Measurements from ENCODE around the gene SYT12. TPM values are rescaled to one million over a fixed set of nuclear protein-coding genes. Genes with fewer than 3 reads are reported as not detected.

SYT12 gene
- total RNA-seq, 1 experiment from 2014 or later = 4.3 TPM

- Histone ChIP-seq H3K36me3 (ENCODE audit: control insufficient read depth in 1 of 2, insufficient read depth in 2 of 2, low read length in 2 of 2) (no peaks in the 10 kb centered on the region), H3K79me2 (ENCODE audit: insufficient read depth, low read length) (no peaks in the 10 kb centered on the region), H3K27ac (ENCODE audit: low read depth, low read length) (no peak overlapping the region), H4K20me1 (ENCODE audit: insufficient read depth) (no peaks in the 10 kb centered on the region), H2AFZ (ENCODE audit: low read depth, low read length, poor library complexity, severe bottlenecking) (no peak overlapping the region), H3K4me2 (ENCODE audit: low read length) (no peak overlapping the region), H3K4me1 (ENCODE audit: control insufficient read depth in 1 of 2, insufficient read depth in 2 of 2, low read length in 2 of 2) (peaks cover 5 to 13% of the 10 kb centered on the region in 2 experiments; a peak in 3 of 4 replicates), H3K4me3 (replicated peaks in 1 of 2; ENCODE audit: low read depth in 1 of 2, low read length in 2 of 2) (no peak overlapping the region), H3K9me3 (ENCODE audit: control insufficient read depth in 1 of 2, insufficient read depth in 1 of 2, low read depth in 1 of 2, low read length in 2 of 2) (no peaks in the 10 kb centered on the region), H3K9me2 (ENCODE audit: insufficient read depth) (no peaks in the 10 kb centered on the region), H3K27me3 (ENCODE audit: insufficient read depth, low read length) (no peaks in the 10 kb centered on the region), H3K9ac (ENCODE audit: low read length) (no peak overlapping the region)
- intact Hi-C loops (cut with micrococcal nuclease) = no loop called here
- TF ChIP-seq EZH2phosphoT487 (IDR thresholded peaks at IDR 0.05; ENCODE audit: borderline replicate concordance) (no peak), SP1 (IDR thresholded peaks at IDR 0.05; ENCODE audit: low read depth) (no peak), ZFX (IDR thresholded peaks at IDR 0.05) (no peak), POLR2AphosphoS5 (IDR thresholded peaks at IDR 0.05; ENCODE audit: low read depth, low read length) (no peak), ELF1 (IDR thresholded peaks at IDR 0.05; ENCODE audit: borderline replicate concordance, low read depth) (no peak)
- no TSS peak for BruUV-seq (replicated peaks)
- POLR2A ChIA-PET = no interaction called here
- DNase-seq (ENCODE audit: low read depth, low spot score) (no peak), ATAC-seq (no peak)
- RAD21 ChIA-PET (ENCODE audit: low non-redundant PET in 1 of 2, low total read pairs in 2 of 2, uncharacterized antibody in 2 of 2, unreplicated experiment in 2 of 2) = no interaction called here
- CTCF ChIA-PET = interaction anchor here (1.0 kb wide), 1 partner anchor 11 kb away, joined by 3 read pairs; no protein-coding TSS in a partner anchor
Measured at GRCh38 chr11:67010296-67010905, 12.5 kb upstream of the SYT12 start.

- no peak overlapping the region for H2AFZ ChIP-seq (ENCODE audit: low read depth, low read length, poor library complexity, severe bottlenecking)
- H3K27me3 ChIP-seq (ENCODE audit: insufficient read depth, low read length) = no peaks in the 10 kb centered on the region
- no peaks in the 10 kb centered on the region for H3K79me2 ChIP-seq (ENCODE audit: insufficient read depth, low read length)
- ChIA-PET RAD21 (ENCODE audit: low non-redundant PET in 1 of 2, low total read pairs in 2 of 2, uncharacterized antibody in 2 of 2, unreplicated experiment in 2 of 2) (interaction anchor here in 1 of 2 experiments (0.6 kb wide), 1 partner anchor 91 kb away, joined by 3 read pairs; no protein-coding TSS in a partner anchor), CTCF (interaction anchor here (1.1 kb wide), 1 partner anchor 8 kb away, joined by 6 read pairs; no protein-coding TSS in a partner anchor), POLR2A (interaction anchor here (1.4 kb wide), 1 partner anchor 8 kb away, joined by 4 read pairs; no protein-coding TSS in a partner anchor)
- no peak overlapping the region for H3K27ac ChIP-seq (ENCODE audit: low read depth, low read length)
- H3K9ac ChIP-seq (ENCODE audit: low read length) = no peak overlapping the region
- no TSS peak for BruUV-seq (replicated peaks)
- ATAC-seq (no peak), DNase-seq (ENCODE audit: low read depth, low spot score) (no peak)
- H4K20me1 ChIP-seq (ENCODE audit: insufficient read depth) = no peaks in the 10 kb centered on the region
- H3K9me3 ChIP-seq (ENCODE audit: control insufficient read depth in 1 of 2, insufficient read depth in 1 of 2, low read depth in 1 of 2, low read length in 2 of 2) = no peaks in the 10 kb centered on the region
- no peak overlapping the region for H3K4me3 ChIP-seq (replicated peaks in 1 of 2; ENCODE audit: low read depth in 1 of 2, low read length in 2 of 2)
- no peaks in the 10 kb centered on the region for H3K9me2 ChIP-seq (ENCODE audit: insufficient read depth)
- no peaks in the 10 kb centered on the region for H3K4me1 ChIP-seq (ENCODE audit: control insufficient read depth in 1 of 2, insufficient read depth in 2 of 2, low read length in 2 of 2)
- H3K4me2 ChIP-seq (ENCODE audit: low read length) = no peak overlapping the region
- no peaks in the 10 kb centered on the region for H3K36me3 ChIP-seq (ENCODE audit: control insufficient read depth in 1 of 2, insufficient read depth in 2 of 2, low read length in 2 of 2)
- intact Hi-C loops (cut with micrococcal nuclease) = no loop called here
- TF ChIP-seq TCF7L2 (IDR thresholded peaks at IDR 0.05; ENCODE audit: borderline replicate concordance, extremely low read depth, insufficient read depth, insufficient read length) (no peak), EZH2phosphoT487 (IDR thresholded peaks at IDR 0.05; ENCODE audit: borderline replicate concordance) (no peak), JUND (IDR thresholded peaks at IDR 0.05) (no peak), FOSL1 (IDR thresholded peaks at IDR 0.05; ENCODE audit: low read depth) (no peak), POLR2A (IDR thresholded peaks at IDR 0.05; ENCODE audit: borderline replicate concordance, extremely low read depth, insufficient read depth, insufficient read length) (no peak), EZH2 (IDR thresholded peaks at IDR 0.05) (no peak), CBX3 (IDR thresholded peaks at IDR 0.05; ENCODE audit: low read depth) (no peak), SRF (IDR thresholded peaks at IDR 0.05; ENCODE audit: low read depth) (no peak), ATF3 (IDR thresholded peaks at IDR 0.05) (no peak), REST (IDR thresholded peaks at IDR 0.05; ENCODE audit: low read depth) (no peak), POLR2AphosphoS5 (IDR thresholded peaks at IDR 0.05; ENCODE audit: low read depth, low read length) (no peak), ZBTB33 (IDR thresholded peaks at IDR 0.05; ENCODE audit: extremely low read depth, insufficient replicate concordance, low read length) (no peak)
Measured at GRCh38 chr11:67013511-67014045, 9.4 kb upstream of the SYT12 start.
